ENCODE measurements around the gene SNX8. TPM values are rescaled to one million over a fixed set of nuclear protein-coding genes. Genes with fewer than 3 reads are reported as not detected.

SNX8 gene
- total RNA-seq, 1 experiment from 2014 or later: 14.2 TPM

- DNase-seq (ENCODE audit: extremely low read depth, low read depth): no peak
Observed at GRCh38 chr7:2247141-2247995, 66.9 kb downstream of the SNX8 start.

- DNase-seq (ENCODE audit: extremely low read depth, low read depth): no peak
Observed at GRCh38 chr7:2245883-2246675, 68.2 kb downstream of the SNX8 start.

GRCh38 chr7:2244404-2244995 lies 69.7 kb downstream of the SNX8 start:
- DNase-seq (ENCODE audit: extremely low read depth, low read depth): no peak

DNA sequence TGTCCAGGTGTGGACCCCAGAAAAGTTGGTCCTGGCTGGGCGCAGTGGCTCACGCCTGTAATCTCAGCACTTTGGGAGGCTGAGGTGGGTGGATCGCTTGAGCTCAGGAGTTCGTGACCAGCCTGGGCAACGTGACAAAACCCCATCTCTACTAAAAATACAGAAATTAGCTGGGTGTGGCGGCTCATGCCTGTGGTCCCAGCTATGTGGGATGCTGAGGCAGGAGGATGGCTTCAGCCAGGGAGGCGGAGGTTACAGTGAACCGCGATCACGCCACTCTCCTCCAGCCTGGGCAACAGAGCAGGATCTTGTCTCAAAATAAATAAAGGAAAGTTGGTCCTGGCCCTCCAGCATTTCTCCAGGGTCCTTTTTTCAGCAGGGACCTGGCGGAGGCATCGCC lies 70.8 kb downstream of the SNX8 start:
- DNase-seq (ENCODE audit: extremely low read depth, low read depth): no peak

GRCh38 chr7:2242541-2243429 lies 71.5 kb downstream of the SNX8 start:
- no peak for DNase-seq (ENCODE audit: extremely low read depth, low read depth)

GRCh38 chr7:2241580-2242540 lies 72.4 kb downstream of the SNX8 start, which contains the start of the genes MRM2 and NUDT1:
Gene MRM2, minus strand, starts transcription at chr7:2242205. Its CDS starts 36 bp downstream, at chr7:2242169.
Gene NUDT1, plus strand, starts transcription at chr7:2242226. Its CDS starts 2,349 bp downstream, at chr7:2244575.
- peak; percentile 71 for DNase-seq (ENCODE audit: extremely low read depth, low read depth)

GRCh38 chr7:2239242-2239641 lies 75.0 kb downstream of the SNX8 start:
- no peak for DNase-seq (ENCODE audit: extremely low read depth, low read depth)

DNA sequence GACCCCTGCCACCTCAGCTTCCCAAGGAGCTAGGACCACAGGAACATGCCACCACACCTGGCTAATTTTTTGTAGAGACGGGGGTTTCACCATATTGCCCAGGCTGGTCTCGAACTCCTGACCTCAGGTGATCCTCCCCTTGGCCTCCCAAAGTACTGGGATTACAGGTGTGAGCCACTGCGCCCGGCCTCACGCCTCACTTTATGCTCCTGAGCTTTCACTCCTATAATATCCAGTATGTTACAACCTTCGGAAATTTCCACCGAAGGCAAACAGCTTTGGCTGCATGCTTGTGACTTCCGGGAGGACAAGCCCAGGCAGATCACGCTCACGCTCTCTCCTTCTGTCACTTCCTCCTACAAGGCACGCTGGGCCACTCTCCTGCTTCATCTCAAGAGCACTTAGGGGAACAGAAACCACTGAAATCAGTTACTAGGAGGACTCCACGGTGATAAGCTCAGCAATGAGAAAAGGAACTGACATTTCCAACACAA lies 77.1 kb downstream of the SNX8 start:
- no peak for DNase-seq (ENCODE audit: extremely low read depth, low read depth)

GRCh38 chr7:2233926-2234325 lies 80.3 kb downstream of the SNX8 start:
- no peak for DNase-seq (ENCODE audit: extremely low read depth, low read depth)

- peak; percentile 83 for DNase-seq (ENCODE audit: extremely low read depth, low read depth)
Observed at GRCh38 chr7:2232766-2233520, 81.3 kb downstream of the SNX8 start, which contains the start of gene MAD1L1. Gene MAD1L1, minus strand, starts transcription at chr7:2232945. Its CDS starts 2,812 bp downstream, at chr7:2230133.

DNA sequence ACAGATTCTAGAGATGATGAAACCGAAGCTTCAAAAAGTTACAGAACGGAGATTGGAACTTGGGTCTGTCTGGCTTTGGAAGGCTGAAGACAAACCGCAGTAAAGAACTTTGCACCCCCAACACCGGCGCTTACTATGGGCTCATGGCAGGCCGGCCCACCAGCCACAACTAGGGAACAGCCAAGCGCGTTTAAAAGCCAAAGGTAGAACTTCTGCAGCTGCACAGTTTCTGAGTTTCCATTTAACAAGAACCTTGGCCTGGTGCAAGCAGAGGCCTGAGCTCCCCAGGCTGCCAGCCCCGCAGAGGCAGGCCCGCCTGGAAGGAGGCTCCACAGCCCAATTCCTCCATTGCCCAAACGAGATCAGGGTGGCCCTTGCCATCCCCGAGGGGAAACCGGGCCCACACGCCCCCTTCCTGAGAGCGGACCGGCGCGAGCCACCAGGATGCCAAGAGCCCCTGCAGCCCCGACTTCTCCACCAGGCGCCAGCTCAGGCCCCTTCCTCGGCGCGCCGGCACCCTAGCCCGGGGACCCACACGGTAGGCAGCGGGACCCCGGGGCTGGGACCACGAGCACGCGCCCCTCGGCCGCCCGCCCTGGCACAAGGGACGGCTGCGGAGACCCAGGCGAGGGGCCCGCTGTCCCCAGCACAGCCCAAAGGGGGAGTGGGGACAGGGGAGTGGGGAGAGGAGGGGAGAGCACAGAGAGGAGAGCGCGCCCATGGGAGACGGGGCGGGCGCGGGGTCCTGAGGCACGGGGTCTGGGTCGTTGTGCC lies 82.1 kb downstream of the SNX8 start:
- DNase-seq (ENCODE audit: extremely low read depth, low read depth): no peak

GRCh38 chr7:2230882-2231281 lies 83.4 kb downstream of the SNX8 start:
- no peak for DNase-seq (ENCODE audit: extremely low read depth, low read depth)

- no peak for DNase-seq (ENCODE audit: extremely low read depth, low read depth)
Observed at GRCh38 chr7:2230226-2230625, 84.0 kb downstream of the SNX8 start.

- DNase-seq (ENCODE audit: extremely low read depth, low read depth): no peak
Observed at GRCh38 chr7:2229467-2229866, 84.8 kb downstream of the SNX8 start.

GRCh38 chr7:2228921-2229320 lies 85.3 kb downstream of the SNX8 start:
- no peak for DNase-seq (ENCODE audit: extremely low read depth, low read depth)

- no peak for DNase-seq (ENCODE audit: extremely low read depth, low read depth)
Observed at GRCh38 chr7:2227699-2228098, 86.5 kb downstream of the SNX8 start.

- DNase-seq (ENCODE audit: extremely low read depth, low read depth): no peak
Observed at GRCh38 chr7:2225830-2226229, 88.4 kb downstream of the SNX8 start.

Data from NCI-H460 (cell line).